Hematopoietic multipotent progenitor cell treated with erythropoietin and hydrocortisone succinate and interleukin-3 and kit ligand, for 8 days (in vitro differentiated cells): Measurements from ENCODE around the gene SUGCT.
"Not testable (repeated sequence)": the region's sequence is repeated elsewhere in the genome, so short reads cannot be mapped to it uniquely, and the experiment has no call there.

Experiments
- DNase-seq: peaks from one replicate; pipeline ENCODE4 v3.0.0-alpha.2; 2015

Gene SUGCT

GRCh38 chr7:40202851-40203250 is 68.0 kb downstream of the SUGCT start:
- no peak for DNase-seq

- DNase-seq, result no peak
Measured at GRCh38 chr7:40204581-40204980, 69.8 kb downstream of the SUGCT start.

GRCh38 chr7:40205992-40206391 is 71.2 kb downstream of the SUGCT start:
- no peak for DNase-seq

GRCh38 chr7:40211276-40212003 is 76.6 kb downstream of the SUGCT start:
- DNase-seq, result no peak

- no peak for DNase-seq
Measured at GRCh38 chr7:40213291-40213690, 78.5 kb downstream of the SUGCT start.

- no peak for DNase-seq
Measured at GRCh38 chr7:40213856-40214255, 79.1 kb downstream of the SUGCT start.

- DNase-seq, result not testable (repeated sequence)
Measured at GRCh38 chr7:40218612-40219011, 83.8 kb downstream of the SUGCT start.

- DNase-seq, result no peak
Measured at GRCh38 chr7:40219917-40220316, 85.1 kb downstream of the SUGCT start.

- DNase-seq, result no peak
Measured at GRCh38 chr7:40220421-40220911, 85.7 kb downstream of the SUGCT start.

- no peak for DNase-seq
Measured at GRCh38 chr7:40221836-40222235, 87.0 kb downstream of the SUGCT start.

GRCh38 chr7:40223451-40224127 is 88.8 kb downstream of the SUGCT start:
- DNase-seq, result no peak

GRCh38 chr7:40230101-40230500 is 95.3 kb downstream of the SUGCT start:
- DNase-seq, result no peak

GRCh38 chr7:40231796-40232195 is 97.0 kb downstream of the SUGCT start:
- DNase-seq, result no peak

GRCh38 chr7:40232242-40232893 is 97.6 kb downstream of the SUGCT start:
- DNase-seq, result peak; percentile 63

GRCh38 chr7:40234046-40234445 is 99.2 kb downstream of the SUGCT start:
- DNase-seq, result no peak

- DNase-seq, result no peak
Measured at GRCh38 chr7:40234666-40235065, 99.9 kb downstream of the SUGCT start.

- no peak for DNase-seq
Measured at GRCh38 chr7:40237731-40238130, 102.9 kb downstream of the SUGCT start.

GRCh38 chr7:40239755-40240303 is 105.0 kb downstream of the SUGCT start:
- DNase-seq, result no peak

- DNase-seq, result no peak
Measured at GRCh38 chr7:40243076-40243475, 108.3 kb downstream of the SUGCT start.

GRCh38 chr7:40244226-40244625 is 109.4 kb downstream of the SUGCT start:
- DNase-seq, result no peak

GRCh38 chr7:40248681-40249080 is 113.9 kb downstream of the SUGCT start:
- DNase-seq, result no peak

GRCh38 chr7:40253444-40253843 is 118.6 kb downstream of the SUGCT start:
- DNase-seq, result not testable (repeated sequence)

- no peak for DNase-seq
Measured at GRCh38 chr7:40263752-40264390, 129.1 kb downstream of the SUGCT start.
